Mesodermal cell (in vitro differentiated cells): ENCODE data around the gene TSPAN18.

Experiments
- H3K27ac ChIP-seq: 2 replicates; pipeline ENCODE4 v1.7.0; 2013; ENCODE audit warnings: mild to moderate bottlenecking, low read depth, low read length, moderate library complexity; ENCODE audit not compliant: severe bottlenecking
- H3K36me3 ChIP-seq: 2 replicates; pipeline ENCODE4 v1.7.1; 2013; ENCODE audit warnings: mild to moderate bottlenecking, low read length, moderate library complexity; ENCODE audit not compliant: control insufficient read depth, insufficient read depth
- H3K4me1 ChIP-seq: one replicate; pipeline ENCODE4 v1.7.1; 2013; ENCODE audit warnings: mild to moderate bottlenecking, low read length; ENCODE audit not compliant: insufficient read depth, control insufficient read depth, poor library complexity, severe bottlenecking
- H3K4me3 ChIP-seq: 2 replicates; pipeline ENCODE4 v1.7.0; 2013; ENCODE audit warnings: low read length, control low read depth, mild to moderate bottlenecking; ENCODE audit not compliant: insufficient read depth, poor library complexity, severe bottlenecking; ENCODE audit errors: extremely low read depth
- H3K9me3 ChIP-seq: 2 replicates; pipeline ENCODE4 v1.7.1; 2013; ENCODE audit warnings: mild to moderate bottlenecking, low read length, moderate library complexity; ENCODE audit not compliant: control insufficient read depth
- WGBS, 2 experiments: methylation state at CpG; one replicate each; pipeline ENCODE4 v1.1.5; 2013; ENCODE audit warnings: missing lambda C conversion rate in 2 of 2; ENCODE audit not compliant: insufficient coverage in 2 of 2; 5-methylcytosine and 5-hydroxymethylcytosine counted together

Gene TSPAN18

DNA sequence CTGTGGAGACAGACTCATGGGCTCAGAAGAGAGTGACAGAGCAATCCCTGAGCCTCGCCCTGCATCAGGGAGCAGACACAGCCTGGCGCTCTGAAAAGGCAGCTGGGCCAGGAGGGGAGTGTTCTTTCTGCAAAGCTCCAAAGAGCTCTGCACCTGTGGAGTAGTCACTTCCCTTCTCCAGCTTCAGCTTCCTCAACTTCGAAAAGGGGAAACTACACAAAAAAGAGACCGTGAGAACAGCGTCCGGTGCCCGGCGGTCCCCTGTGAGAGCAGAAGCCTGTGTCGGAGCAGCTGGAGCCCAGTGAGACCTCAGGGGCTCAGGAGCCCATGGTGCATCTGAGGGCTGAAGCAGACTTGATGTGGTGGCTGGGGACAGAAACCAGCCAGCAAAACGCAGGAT, 188.9 kb downstream of the TSPAN18 start:
- Histone ChIP-seq H3K9me3 (no peaks in the 10 kb centered on the region), H3K4me3 (no peak overlapping the region), H3K36me3 (peaks cover 28% of the 10 kb centered on the region), H3K4me1 (peaks cover 16% of the 10 kb centered on the region), H3K27ac (no peak overlapping the region)
- 89 to 93% methylated on average over 9 to 10 of the region's 10 CpGs for WGBS, 2 experiments

DNA sequence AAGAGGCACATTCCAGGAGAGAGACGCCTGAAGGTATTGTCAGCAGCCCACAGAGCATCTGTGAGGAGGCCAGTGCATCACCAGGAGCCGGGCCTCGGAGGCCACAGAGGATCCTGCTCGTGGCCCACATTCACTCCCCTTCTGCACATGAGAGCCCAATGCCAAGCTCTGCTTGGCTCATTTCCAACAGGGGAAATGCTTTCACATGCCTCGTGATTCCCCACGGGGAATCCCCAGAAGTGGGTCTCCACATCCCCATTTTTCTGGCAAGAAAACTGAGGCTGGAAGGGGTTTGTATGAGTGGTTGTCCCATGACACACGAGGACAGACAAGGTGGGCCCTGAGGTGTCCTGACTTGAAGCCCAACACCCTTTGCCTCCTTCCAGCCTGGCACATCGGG, 189.6 kb downstream of the TSPAN18 start:
- Histone ChIP-seq H3K4me3 (no peak overlapping the region), H3K9me3 (no peaks in the 10 kb centered on the region), H3K27ac (no peak overlapping the region), H3K36me3 (peaks cover 28% of the 10 kb centered on the region), H3K4me1 (peaks cover 9% of the 10 kb centered on the region)
- 98% methylated on average over 6 to 8 of the region's 8 CpGs for WGBS, 2 experiments

GRCh38 chr11:44916801-44917385, 190.1 kb downstream of the TSPAN18 start:
- Histone ChIP-seq H3K4me3 (no peak overlapping the region), H3K36me3 (peaks cover 32% of the 10 kb centered on the region), H3K27ac (no peak overlapping the region), H3K9me3 (no peaks in the 10 kb centered on the region), H3K4me1 (peaks cover 4% of the 10 kb centered on the region)
- WGBS, 2 experiments: 87 to 88% methylated on average over 10 of the region's 10 CpGs

- H3K27ac ChIP-seq: no peak overlapping the region
- H3K9me3 ChIP-seq: no peaks in the 10 kb centered on the region
- no peaks in the 10 kb centered on the region for H3K4me1 ChIP-seq
- H3K4me3 ChIP-seq: no peak overlapping the region
- 93% methylated on average over 4 of the region's 4 CpGs for WGBS, 2 experiments
- peaks cover 32% of the 10 kb centered on the region for H3K36me3 ChIP-seq
Observed at GRCh38 chr11:44917741-44918140, 191.0 kb downstream of the TSPAN18 start.

DNA sequence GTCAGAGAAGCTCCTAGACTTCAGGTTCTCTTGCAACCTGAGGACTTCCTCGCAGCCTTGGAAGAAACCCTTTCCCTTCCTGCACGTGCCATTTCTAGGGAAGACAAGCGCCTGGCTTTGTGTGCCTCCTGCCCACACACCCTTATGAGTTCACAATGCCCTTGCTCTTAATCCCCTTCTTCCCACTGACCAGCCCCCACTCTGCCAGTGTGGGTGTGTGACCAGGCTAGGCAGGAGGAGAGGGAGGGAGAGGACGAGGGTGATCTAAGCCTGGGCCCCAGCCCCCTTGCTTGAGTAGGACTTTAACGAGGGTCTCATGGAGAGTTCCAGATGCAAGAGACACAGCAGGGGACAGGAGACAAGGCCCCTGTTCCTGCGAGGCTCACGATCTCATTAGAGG, 193.7 kb downstream of the TSPAN18 start:
- Histone ChIP-seq H3K36me3 (peaks cover 24% of the 10 kb centered on the region), H3K4me3 (no peak overlapping the region), H3K27ac (no peak overlapping the region), H3K9me3 (no peaks in the 10 kb centered on the region), H3K4me1 (no peaks in the 10 kb centered on the region)
- 82 to 90% methylated on average over 6 to 7 of the region's 7 CpGs for WGBS, 2 experiments

- H3K27ac ChIP-seq: no peak overlapping the region
- WGBS, 2 experiments: 93 to 97% methylated on average over 5 of the region's 7 CpGs
- H3K4me1 ChIP-seq: no peaks in the 10 kb centered on the region
- no peaks in the 10 kb centered on the region for H3K9me3 ChIP-seq
- no peak overlapping the region for H3K4me3 ChIP-seq
- peaks cover 11% of the 10 kb centered on the region for H3K36me3 ChIP-seq
Observed at GRCh38 chr11:44923115-44923514, 196.4 kb downstream of the TSPAN18 start.

DNA sequence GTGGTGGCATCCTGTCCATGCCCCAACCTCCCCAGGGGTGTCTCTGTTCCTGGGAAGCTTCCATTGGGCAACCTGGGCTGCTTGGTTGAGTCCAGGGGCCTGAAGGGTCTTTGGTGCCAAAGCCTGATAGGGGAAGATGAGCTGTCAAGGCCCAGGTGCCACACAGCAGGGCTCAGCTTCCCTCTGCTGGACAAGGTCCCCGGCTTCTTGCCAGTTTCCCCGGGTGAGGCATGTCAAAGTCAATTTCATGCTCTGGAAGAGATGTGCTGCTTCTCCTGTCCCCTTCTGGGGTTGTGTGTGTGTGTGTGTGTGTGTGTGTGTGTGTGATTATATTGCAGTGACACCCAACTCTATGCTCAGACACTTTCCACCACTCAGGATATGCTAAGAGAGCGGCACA, 197.0 kb downstream of the TSPAN18 start:
- H3K4me1 ChIP-seq: peaks cover under 1% of the 10 kb centered on the region
- no peak overlapping the region for H3K4me3 ChIP-seq
- H3K27ac ChIP-seq: no peak overlapping the region
- 96 to 100% methylated on average over 2 to 3 of the region's 3 CpGs for WGBS, 2 experiments
- peaks cover 11% of the 10 kb centered on the region for H3K36me3 ChIP-seq
- H3K9me3 ChIP-seq: no peaks in the 10 kb centered on the region

- H3K4me1 ChIP-seq: peaks cover 14% of the 10 kb centered on the region
- 88 to 93% methylated on average over 8 of the region's 8 CpGs for WGBS, 2 experiments
- no peak overlapping the region for H3K4me3 ChIP-seq
- peaks cover 11% of the 10 kb centered on the region for H3K36me3 ChIP-seq
- H3K27ac ChIP-seq: no peak overlapping the region
- no peaks in the 10 kb centered on the region for H3K9me3 ChIP-seq
Observed at GRCh38 chr11:44926036-44926435, 199.3 kb downstream of the TSPAN18 start.

DNA sequence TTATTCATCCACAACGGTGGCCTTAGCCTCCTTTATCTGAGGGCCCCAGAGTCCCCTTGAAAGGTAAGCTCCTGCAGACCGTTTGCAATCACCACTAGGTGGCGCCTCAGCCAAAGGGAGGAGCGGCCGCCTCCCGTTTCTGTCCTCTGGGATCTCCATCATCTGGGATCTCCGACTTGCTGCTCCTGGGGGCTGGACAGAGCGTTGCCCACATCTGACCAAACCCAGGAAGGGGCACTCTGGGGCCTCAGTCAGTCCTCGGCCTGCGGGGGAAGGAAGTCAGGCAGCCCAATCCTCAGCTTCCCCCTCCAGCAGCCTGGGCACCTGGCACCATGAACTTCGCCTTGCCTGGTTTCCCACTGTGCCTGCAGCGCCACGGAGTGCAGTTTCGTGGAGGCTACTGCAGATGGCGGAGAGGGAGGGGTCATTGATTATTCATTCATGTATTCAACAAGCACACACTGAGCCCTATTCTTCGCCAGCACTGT, 200.5 kb downstream of the TSPAN18 start:
- Histone ChIP-seq H3K4me1 (peaks cover 15% of the 10 kb centered on the region), H3K36me3 (peaks cover 8% of the 10 kb centered on the region), H3K9me3 (no peaks in the 10 kb centered on the region), H3K27ac (no peak overlapping the region), H3K4me3 (no peak overlapping the region)
- 22 to 31% methylated on average over 11 to 12 of the region's 16 CpGs for WGBS, 2 experiments

GRCh38 chr11:44928144-44928543, 201.4 kb downstream of the TSPAN18 start:
- peaks cover 15% of the 10 kb centered on the region for H3K4me1 ChIP-seq
- 94 to 100% methylated on average over 2 to 4 of the region's 4 CpGs for WGBS, 2 experiments
- no peak overlapping the region for H3K27ac ChIP-seq
- H3K9me3 ChIP-seq: no peaks in the 10 kb centered on the region
- no peak overlapping the region for H3K4me3 ChIP-seq
- peaks cover 11% of the 10 kb centered on the region for H3K36me3 ChIP-seq

DNA sequence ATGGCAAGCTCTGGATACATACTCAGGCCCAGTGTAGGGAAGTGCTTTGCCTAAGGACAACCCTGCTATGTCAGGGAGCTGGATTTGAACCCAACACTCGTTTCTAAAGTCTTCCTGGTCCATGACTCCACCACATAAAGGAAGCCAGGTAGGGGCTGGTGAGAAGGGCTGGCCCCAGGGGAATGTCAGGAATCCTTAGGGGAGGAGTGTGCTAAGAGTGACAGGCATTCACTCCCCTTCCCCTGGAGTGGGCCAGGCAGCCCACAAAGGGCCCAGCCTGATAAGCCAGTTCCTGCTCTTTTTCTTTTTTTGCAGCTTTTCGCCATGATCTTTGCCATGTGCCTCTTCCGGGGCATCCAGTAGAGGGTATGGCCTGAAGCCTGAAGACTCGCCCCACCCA, 202.1 kb downstream of the TSPAN18 start:
- peaks cover 16% of the 10 kb centered on the region for H3K36me3 ChIP-seq
- WGBS, 2 experiments: 70 to 74% methylated on average over 2 to 3 of the region's 4 CpGs
- H3K9me3 ChIP-seq: no peaks in the 10 kb centered on the region
- H3K4me3 ChIP-seq: no peak overlapping the region
- H3K4me1 ChIP-seq: peaks cover 15% of the 10 kb centered on the region
- H3K27ac ChIP-seq: no peak overlapping the region
